HCT116 (cell line): Measurements from ENCODE around the gene PHACTR1. TPM values are rescaled to one million over a fixed set of nuclear protein-coding genes. Genes with fewer than 3 reads are reported as not detected.

Source experiments
- ATAC-seq: fragments of 200-7000 bp; cut with Tn5 transposase; 2 replicates; pipeline ENCODE4 v1.9.1; 2020; ENCODE audit warnings: mild to moderate bottlenecking, moderate library complexity
- BruUV-seq: library from RNA; stranded (reverse); fragments of 400-500 nt; replicated peaks from 2 replicates; lab custom pipeline; 2021; lab: Mats Ljungman, UMichigan
- CTCF ChIA-PET: fragments of 300-600 bp; sonication (Branson Sonifier 250); formaldehyde crosslinking; loops from one replicate; lab custom pipeline; 2021; ENCODE audit warnings: antibody characterized with exemption; lab: Charles Lee
- POLR2A ChIA-PET: fragments of 300-600, 350-600 bp; sonication (Branson Sonifier 250); formaldehyde crosslinking; loops from one replicate; lab custom pipeline; 2021; ENCODE audit warnings: antibody characterized with exemption; lab: Charles Lee
- RAD21 ChIA-PET, 2 experiments: fragments of 300-600 bp; sonication (Branson Sonifier 250); formaldehyde crosslinking; loops; one replicate each; lab custom pipeline; 2023; ENCODE audit warnings: low total read pairs in 2 of 2; ENCODE audit not compliant: uncharacterized antibody in 2 of 2, unreplicated experiment in 2 of 2, low non-redundant PET in 1 of 2; lab: Charles Lee
- DNase-seq: peaks from one replicate; pipeline ENCODE4 v3.0.0-alpha.2; 2010; ENCODE audit warnings: low read depth, low spot score
- H2AFZ ChIP-seq: fragments of 200-600 bp; shearing (Covaris generic), sonication (generic); 2 replicates; pipeline ENCODE4 v1.6.1; 2017; ENCODE audit warnings: low read depth, mixed run types, mixed read lengths, antibody characterized with exemption, low read length; ENCODE audit not compliant: poor library complexity, severe bottlenecking
- H3K27ac ChIP-seq: 2 replicates; pipeline ENCODE4 v1.5.1; 2012; ENCODE audit warnings: low read depth, low read length
- H3K27me3 ChIP-seq: fragments of 200-600 bp; sonication (generic); 2 replicates; pipeline ENCODE4 v1.6.1; 2016; ENCODE audit warnings: mixed run types, low read length, mixed read lengths; ENCODE audit not compliant: insufficient read depth
- H3K36me3 ChIP-seq, 2 experiments: fragments of 200-500 bp in 1 of 2; fragments of 200-600 bp in 1 of 2; sonication (Bioruptor generic) in 1 of 2; sonication (generic) in 1 of 2; 2 replicates each; pipeline versions ENCODE4 v1.5.1 to v1.6.1; 2014 to 2016; ENCODE audit warnings: low read length in 2 of 2, inconsistent platforms in 1 of 2, mixed read lengths in 1 of 2, mixed run types in 1 of 2; ENCODE audit not compliant: insufficient read depth in 2 of 2, control insufficient read depth in 1 of 2
- H3K4me1 ChIP-seq, 2 experiments: fragments of 200-600 bp in 1 of 2; sonication (generic) in 1 of 2; 2 replicates each; pipeline versions ENCODE4 v1.5.1 to v1.6.1; 2012 to 2017; ENCODE audit warnings: low read length in 2 of 2, inconsistent platforms in 1 of 2, mild to moderate bottlenecking in 1 of 2, mixed read lengths in 1 of 2, mixed run types in 1 of 2, moderate library complexity in 1 of 2; ENCODE audit not compliant: insufficient read depth in 2 of 2, control insufficient read depth in 1 of 2
- H3K4me2 ChIP-seq: fragments of 200-600 bp; sonication (generic); 2 replicates; pipeline ENCODE4 v1.6.1; 2017; ENCODE audit warnings: mixed run types, low read length, mixed read lengths
- H3K4me3 ChIP-seq, 2 experiments: fragments of 200-600 bp in 1 of 2; sonication (generic) in 1 of 2; replicated peaks in 1 of 2; 2 replicates each; pipeline ENCODE4 v1.5.1; 2011 to 2016; ENCODE audit warnings: low read length in 2 of 2, control low read depth in 1 of 2, low read depth in 1 of 2, mild to moderate bottlenecking in 1 of 2, mixed read lengths in 1 of 2, mixed run types in 1 of 2
- H3K79me2 ChIP-seq: fragments of 200-600 bp; sonication (generic); 2 replicates; pipeline ENCODE4 v1.6.1; 2017; ENCODE audit warnings: mild to moderate bottlenecking, mixed run types, low read length, moderate library complexity, mixed read lengths; ENCODE audit not compliant: insufficient read depth
- H3K9ac ChIP-seq: fragments of 200-600 bp; sonication (generic); 2 replicates; pipeline ENCODE4 v1.6.1; 2016; ENCODE audit warnings: low read length, mixed read lengths
- H3K9me2 ChIP-seq: fragments of 200-600 bp; sonication (generic), shearing (Covaris generic); 2 replicates; pipeline ENCODE4 v1.6.1; 2017; ENCODE audit warnings: mixed run types, mild to moderate bottlenecking, moderate library complexity; ENCODE audit not compliant: insufficient read depth
- H3K9me3 ChIP-seq, 2 experiments: fragments of 200-500 bp in 1 of 2; fragments of 200-600 bp in 1 of 2; sonication (Bioruptor generic) in 1 of 2; sonication (generic) in 1 of 2; 2 replicates each; pipeline ENCODE4 v1.6.1; 2014 to 2017; ENCODE audit warnings: low read length in 2 of 2, mixed read lengths in 2 of 2, inconsistent platforms in 1 of 2, low read depth in 1 of 2, mild to moderate bottlenecking in 1 of 2, mixed run types in 1 of 2, moderate library complexity in 1 of 2; ENCODE audit not compliant: control insufficient read depth in 1 of 2, insufficient read depth in 1 of 2
- H4K20me1 ChIP-seq: fragments of 200-600 bp; sonication (generic), shearing (Covaris generic); 2 replicates; pipeline ENCODE4 v1.6.1; 2017; ENCODE audit warnings: mixed run types, mild to moderate bottlenecking, moderate library complexity; ENCODE audit not compliant: insufficient read depth
- ELF1 ChIP-seq: IDR thresholded peaks from 2 replicates; pipeline ENCODE4 v1.6.1; 2012; ENCODE audit warnings: low read depth, borderline replicate concordance
- EZH2 ChIP-seq: fragments of 200-600 bp; sonication (generic); IDR thresholded peaks from 2 replicates; pipeline ENCODE4 v1.6.1; 2017; ENCODE audit warnings: antibody characterized with exemption, mixed run types
- JUND ChIP-seq: IDR thresholded peaks from 2 replicates; pipeline ENCODE4 v1.6.1; 2012
- SRF ChIP-seq: IDR thresholded peaks from 2 replicates; pipeline ENCODE4 v1.6.1; 2012; ENCODE audit warnings: low read depth
- YY1 ChIP-seq: IDR thresholded peaks from 2 replicates; pipeline ENCODE4 v1.6.1; 2011; ENCODE audit warnings: low read length, low read depth, moderate library complexity, mild to moderate bottlenecking; ENCODE audit not compliant: insufficient replicate concordance; ENCODE audit errors: extremely low read depth
- ZBTB33 ChIP-seq: IDR thresholded peaks from 2 replicates; pipeline ENCODE4 v1.6.1; 2011; ENCODE audit warnings: mild to moderate bottlenecking, low read length, moderate library complexity; ENCODE audit not compliant: insufficient replicate concordance; ENCODE audit errors: extremely low read depth
- ZFX ChIP-seq: fragments of 450-650 bp; IDR thresholded peaks from 2 replicates; pipeline ENCODE4 v1.6.1; 2017
- intact Hi-C: fragments of 100-400 bp; cut with micrococcal nuclease; formaldehyde crosslinking; loops from 2 replicates; pipeline ENCODE4 v1.10.0; 2022
- total RNA-seq: library from RNA; stranded (reverse); gene quantifications from one replicate; pipeline ENCODE4 v1.2.1, GENCODE V29; 2021; ENCODE audit not compliant: unreplicated experiment
- TF ChIP-seq, protein P1 (sequence below): IDR thresholded peaks from 2 replicates; pipeline ENCODE4 v1.6.1; 2012; ENCODE audit warnings: low read depth

The PHACTR1 gene
- total RNA-seq, 1 experiment from 2014 or later: 0.17 TPM

- no peaks in the 10 kb centered on the region for H3K9me3 ChIP-seq
Measured at GRCh38 chr6:12865117-12865516, 148.6 kb downstream of the PHACTR1 start.

More at GRCh38 chr6:12865117-12865516, 148.6 kb downstream of the PHACTR1 start:
- Histone ChIP-seq H3K9me2 (no peaks in the 10 kb centered on the region), H3K36me3 (no peaks in the 10 kb centered on the region), H3K4me2 (no peak overlapping the region), H3K27me3 (peaks cover 39% of the 10 kb centered on the region)
- POLR2A ChIA-PET: no interaction called here
- intact Hi-C loops: no loop called here
- no peak for TF ChIP-seq JUND
- TF ChIP-seq EZH2: no peak
- TF ChIP-seq ELF1: no peak
- TF ChIP-seq ZFX: no peak
- no peak for TF ChIP-seq SRF
- no peak for TF ChIP-seq YY1
- TF ChIP-seq ZBTB33: no peak
- TF ChIP-seq, protein P1, sequence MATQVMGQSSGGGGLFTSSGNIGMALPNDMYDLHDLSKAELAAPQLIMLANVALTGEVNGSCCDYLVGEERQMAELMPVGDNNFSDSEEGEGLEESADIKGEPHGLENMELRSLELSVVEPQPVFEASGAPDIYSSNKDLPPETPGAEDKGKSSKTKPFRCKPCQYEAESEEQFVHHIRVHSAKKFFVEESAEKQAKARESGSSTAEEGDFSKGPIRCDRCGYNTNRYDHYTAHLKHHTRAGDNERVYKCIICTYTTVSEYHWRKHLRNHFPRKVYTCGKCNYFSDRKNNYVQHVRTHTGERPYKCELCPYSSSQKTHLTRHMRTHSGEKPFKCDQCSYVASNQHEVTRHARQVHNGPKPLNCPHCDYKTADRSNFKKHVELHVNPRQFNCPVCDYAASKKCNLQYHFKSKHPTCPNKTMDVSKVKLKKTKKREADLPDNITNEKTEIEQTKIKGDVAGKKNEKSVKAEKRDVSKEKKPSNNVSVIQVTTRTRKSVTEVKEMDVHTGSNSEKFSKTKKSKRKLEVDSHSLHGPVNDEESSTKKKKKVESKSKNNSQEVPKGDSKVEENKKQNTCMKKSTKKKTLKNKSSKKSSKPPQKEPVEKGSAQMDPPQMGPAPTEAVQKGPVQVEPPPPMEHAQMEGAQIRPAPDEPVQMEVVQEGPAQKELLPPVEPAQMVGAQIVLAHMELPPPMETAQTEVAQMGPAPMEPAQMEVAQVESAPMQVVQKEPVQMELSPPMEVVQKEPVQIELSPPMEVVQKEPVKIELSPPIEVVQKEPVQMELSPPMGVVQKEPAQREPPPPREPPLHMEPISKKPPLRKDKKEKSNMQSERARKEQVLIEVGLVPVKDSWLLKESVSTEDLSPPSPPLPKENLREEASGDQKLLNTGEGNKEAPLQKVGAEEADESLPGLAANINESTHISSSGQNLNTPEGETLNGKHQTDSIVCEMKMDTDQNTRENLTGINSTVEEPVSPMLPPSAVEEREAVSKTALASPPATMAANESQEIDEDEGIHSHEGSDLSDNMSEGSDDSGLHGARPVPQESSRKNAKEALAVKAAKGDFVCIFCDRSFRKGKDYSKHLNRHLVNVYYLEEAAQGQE: no peak
- TF ChIP-seq, all 23 proteins: peak for 0
- no peak overlapping the region for H2AFZ ChIP-seq
- RAD21 ChIA-PET: no interaction called here
- no peak overlapping the region for H3K4me3 ChIP-seq
- ATAC-seq: no peak
- BruUV-seq: no TSS peak
- H4K20me1 ChIP-seq: no peaks in the 10 kb centered on the region
- H3K79me2 ChIP-seq: no peaks in the 10 kb centered on the region
- DNase-seq: no peak
- H3K27ac ChIP-seq: no peak overlapping the region
- H3K4me1 ChIP-seq: no peaks in the 10 kb centered on the region
- CTCF ChIA-PET: no interaction called here
- no peak overlapping the region for H3K9ac ChIP-seq
